Neutrophil (primary cell): ENCODE measurements around the gene TRMT1.
"Not testable (repeated sequence)": the region's sequence is repeated elsewhere in the genome, so short reads cannot be mapped to it uniquely, and the experiment has no call there.

Experiments
- H3K27ac ChIP-seq: fragments of 200-600 bp; sonication (generic); 2 replicates; pipeline ENCODE4 v1.5.1; 2016; ENCODE audit warnings: mild to moderate bottlenecking, moderate library complexity
- H3K27me3 ChIP-seq: fragments of 200-600 bp; sonication (generic); 2 replicates; pipeline ENCODE4 v1.6.0; 2016; ENCODE audit warnings: mild to moderate bottlenecking
- H3K36me3 ChIP-seq: fragments of 200-600 bp; sonication (generic); 2 replicates; pipeline ENCODE4 v1.5.1; 2017
- H3K4me1 ChIP-seq, 2 experiments: fragments of 200-600 bp in 1 of 2; sonication (generic) in 1 of 2; 1 replicate in 1 of 2; 2 replicates in 1 of 2; pipeline versions ENCODE4 v1.5.1 to v1.6.1; 2013 to 2016; ENCODE audit warnings: low read depth in 1 of 2, low read length in 1 of 2, mild to moderate bottlenecking in 1 of 2, moderate library complexity in 1 of 2; ENCODE audit not compliant: control insufficient read depth in 1 of 2, insufficient read depth in 1 of 2
- H3K4me3 ChIP-seq, 2 experiments: fragments of 200-600 bp in 1 of 2; sonication (generic) in 1 of 2; 1 replicate in 1 of 2; 2 replicates in 1 of 2; pipeline ENCODE4 v1.5.1; 2013 to 2016; ENCODE audit warnings: low read depth in 1 of 2, low read length in 1 of 2, mild to moderate bottlenecking in 1 of 2, moderate library complexity in 1 of 2
- H3K9me3 ChIP-seq: fragments of 200-600 bp; sonication (generic); 2 replicates; pipeline ENCODE4 v1.5.1; 2016
- CTCF ChIP-seq: fragments of 200-600 bp; sonication (generic); IDR thresholded peaks from 2 replicates; pipeline ENCODE4 v1.5.1; 2016; ENCODE audit warnings: antibody characterized with exemption

TRMT1 gene

DNA sequence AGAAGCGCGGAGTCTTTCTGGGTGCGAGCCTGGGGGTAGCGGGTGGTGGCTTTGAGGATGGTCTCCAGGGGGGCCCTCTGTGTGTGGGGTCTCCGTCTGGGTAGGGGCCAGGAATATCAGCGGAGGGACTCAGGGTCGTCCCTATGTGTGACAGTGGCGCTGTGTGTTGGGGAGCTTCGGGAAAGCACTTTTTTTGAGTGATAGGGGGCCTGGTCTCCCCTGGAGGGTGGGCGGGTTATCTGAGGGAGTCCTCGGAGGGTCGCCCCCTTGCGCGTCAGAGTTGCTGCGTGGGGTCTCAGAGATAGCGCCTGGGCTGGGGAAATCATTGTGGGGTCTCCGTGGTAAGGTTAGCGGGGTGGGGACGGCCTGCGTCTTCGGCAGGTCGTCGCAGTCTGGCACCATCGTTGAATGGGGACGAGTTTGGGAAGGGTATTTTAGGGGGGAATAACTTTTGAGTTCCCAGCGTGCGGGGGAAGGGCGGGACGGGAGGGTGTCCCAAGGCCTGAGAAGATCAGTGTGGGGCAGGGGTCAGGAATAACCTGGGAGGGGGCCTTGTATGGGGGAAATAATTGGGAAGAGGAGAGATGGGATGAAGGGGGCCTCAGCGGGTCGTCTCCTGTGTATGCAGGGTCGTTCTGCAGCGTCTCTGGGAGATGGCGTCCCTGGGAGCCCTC, 34.5 kb upstream of the TRMT1 start:
- Histone ChIP-seq H3K27me3 (no peaks in the 10 kb centered on the region), H3K36me3 (peaks cover 7% of the 10 kb centered on the region), H3K27ac (peak overlapping the region; percentile 96), H3K4me3 (peak overlapping the region; percentile 91 to 94), H3K4me1 (peaks cover 59 to 67% of the 10 kb centered on the region in 2 experiments), H3K9me3 (no peaks in the 10 kb centered on the region)
- no peak for TF ChIP-seq CTCF

- Histone ChIP-seq H3K9me3 (no peaks in the 10 kb centered on the region), H3K4me1 (peaks cover 54 to 62% of the 10 kb centered on the region in 2 experiments), H3K36me3 (peaks cover 13% of the 10 kb centered on the region), H3K4me3 (peak within 1 kb of the TSS; percentile 91 to 94), H3K27me3 (no peaks in the 10 kb centered on the region), H3K27ac (peak within 1 kb of the TSS; percentile 96)
- TF ChIP-seq CTCF: peak; percentile 86
Observed at GRCh38 chr19:13150187-13150930, 33.8 kb upstream of the TRMT1 start, which contains the start of the genes IER2 and STX10. IER2 (plus strand) TSS chr19:13150411; CDS start chr19:13153187, 2,776 bp downstream. STX10 (minus strand) TSS chr19:13150375; CDS start chr19:13150173, 202 bp downstream.

DNA sequence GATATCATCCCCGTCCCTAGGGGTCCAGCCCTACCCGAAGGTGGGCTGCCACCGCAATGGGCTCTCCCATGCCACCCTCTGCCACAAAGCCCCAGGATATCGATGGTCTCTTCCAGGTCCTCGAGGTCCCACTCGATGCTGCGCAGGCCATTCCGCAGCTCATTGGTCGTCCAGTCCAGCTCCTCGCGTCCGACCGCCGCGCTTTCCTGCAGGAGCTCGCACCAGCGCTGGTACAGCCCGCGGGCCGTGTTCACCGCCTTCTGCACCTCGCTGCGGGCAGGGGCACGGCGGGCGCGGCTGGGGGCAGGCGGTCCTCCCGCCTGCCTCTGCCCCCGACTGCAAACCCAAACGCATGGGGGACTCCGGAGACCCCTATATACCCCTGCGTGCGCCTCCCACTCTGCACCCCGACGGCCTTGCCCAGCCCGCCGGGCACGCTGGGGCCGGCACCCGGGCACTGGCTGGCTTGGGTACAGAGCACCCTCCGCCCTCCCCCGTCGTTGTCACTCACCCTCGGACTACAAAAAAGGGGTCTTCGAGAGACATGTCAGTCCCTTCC, 33.2 kb upstream of the TRMT1 start:
- TF ChIP-seq CTCF: no peak

GRCh38 chr19:13149173-13149627, 32.7 kb upstream of the TRMT1 start:
- Histone ChIP-seq H3K4me1 (peaks cover 49 to 62% of the 10 kb centered on the region in 2 experiments), H3K4me3 (peak overlapping the region; percentile 91 to 94), H3K27ac (peak overlapping the region; percentile 96), H3K36me3 (peaks cover 25% of the 10 kb centered on the region)
- H3K27me3 ChIP-seq, H3K9me3 ChIP-seq: not testable (repeated sequence)

More for the DNA sequence above, 33.2 kb upstream of the TRMT1 start:
- peaks cover 20% of the 10 kb centered on the region for H3K36me3 ChIP-seq
- no peaks in the 10 kb centered on the region for H3K9me3 ChIP-seq
- H3K27ac ChIP-seq: peak overlapping the region; percentile 96
- H3K27me3 ChIP-seq: no peaks in the 10 kb centered on the region
- peaks cover 49 to 58% of the 10 kb centered on the region in 2 experiments for H3K4me1 ChIP-seq
- peak overlapping the region; percentile 91 to 94 for H3K4me3 ChIP-seq

DNA sequence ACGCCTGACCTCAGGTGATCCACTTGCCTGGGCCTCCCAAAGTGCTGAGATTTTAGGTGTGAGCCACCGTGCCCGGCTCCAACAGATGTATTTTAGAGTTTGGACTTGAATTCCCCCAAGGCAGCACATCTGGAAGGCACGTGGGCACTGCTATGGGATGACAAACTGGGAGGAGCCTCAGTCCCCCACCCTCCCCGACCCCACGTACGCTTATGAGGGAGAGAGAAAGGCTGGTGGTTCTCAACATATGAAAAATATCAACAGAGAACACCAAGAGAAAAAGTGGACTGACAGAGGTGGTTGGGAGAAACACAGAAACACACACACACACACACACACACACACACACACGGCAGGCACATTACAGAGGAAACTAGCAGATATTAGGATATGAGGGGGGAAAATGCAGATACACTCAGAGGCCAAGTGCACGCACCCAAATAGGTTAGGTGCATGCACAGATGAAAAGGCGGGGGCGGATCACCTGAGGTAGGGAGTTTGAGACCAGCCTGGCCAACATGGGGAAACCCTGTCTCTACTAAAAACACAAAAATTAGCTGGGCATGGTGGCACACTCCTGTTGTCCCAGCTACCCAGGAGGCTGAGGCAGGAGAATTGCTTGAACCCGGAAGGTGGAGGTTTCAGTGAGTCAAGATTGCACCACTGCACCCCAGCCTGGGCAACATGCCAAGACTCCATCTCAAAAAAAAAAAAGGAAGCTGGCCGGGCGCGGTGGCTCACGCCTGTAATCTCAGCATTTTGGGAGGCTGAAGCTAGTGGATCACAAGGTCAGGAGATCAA, 30.4 kb upstream of the TRMT1 start:
- peak overlapping the region; percentile 91 to 94 for H3K4me3 ChIP-seq
- peaks cover 46% of the 10 kb centered on the region for H3K36me3 ChIP-seq
- no peaks in the 10 kb centered on the region for H3K9me3 ChIP-seq
- TF ChIP-seq CTCF: no peak
- H3K4me1 ChIP-seq: peaks cover 46 to 59% of the 10 kb centered on the region in 2 experiments
- no peaks in the 10 kb centered on the region for H3K27me3 ChIP-seq
- H3K27ac ChIP-seq: peak overlapping the region; percentile 96
